ENCODE results near the gene SLC39A10. TPM values are rescaled to one million over a fixed set of nuclear protein-coding genes. Genes with fewer than 3 reads are reported as not detected.

Gene SLC39A10
- total RNA-seq, 1 experiment from 2014 or later: 167 TPM

DNA sequence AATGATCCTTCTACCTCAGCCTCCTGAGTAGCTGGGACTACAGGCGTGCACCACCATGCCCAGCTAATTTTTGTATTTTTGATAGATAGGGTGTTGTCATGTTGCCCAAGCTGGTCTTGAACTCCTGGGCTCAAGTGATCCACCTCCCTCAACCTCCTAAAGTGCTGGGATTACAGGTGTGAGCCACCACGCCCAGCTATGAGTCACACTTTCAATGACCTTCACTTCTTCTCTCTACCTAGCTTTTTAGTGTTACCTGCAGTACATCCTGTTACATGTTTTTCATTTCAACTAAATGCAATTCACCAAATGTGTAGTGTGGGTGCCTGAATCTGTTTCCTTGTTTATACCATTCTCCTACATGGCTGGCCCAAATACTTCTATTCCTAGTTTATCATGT lies 64.0 kb downstream of the SLC39A10 start:
- no peak for DNase-seq (ENCODE audit: low spot score)
- Mint-ChIP-seq H3K36me3 (peaks cover 42% of the 10 kb centered on the region), H3K27ac (peak overlapping the region; percentile 64), H3K4me3 (no peak overlapping the region), H3K27me3 (ENCODE audit: low read depth) (no peaks in the 10 kb centered on the region), H3K9me3 (no peaks in the 10 kb centered on the region), H3K4me1 (peaks cover 39% of the 10 kb centered on the region)
- CTCF ChIA-PET: interaction anchor here (0.6 to 1.5 kb wide), 2 partner anchors 31 to 48 kb away, joined by 3 read pairs; no protein-coding TSS in a partner anchor
- no peak for ATAC-seq
- TF ChIP-seq HMGA2 (CRISPR knock-in tag; IDR thresholded peaks at IDR 0.05): no peak
- TF ChIP-seq FOXK1 (CRISPR knock-in tag; IDR thresholded peaks at IDR 0.05): no peak
- TF ChIP-seq ATF1 (CRISPR knock-in tag; IDR thresholded peaks at IDR 0.05): no peak
- TF ChIP-seq, protein P1, sequence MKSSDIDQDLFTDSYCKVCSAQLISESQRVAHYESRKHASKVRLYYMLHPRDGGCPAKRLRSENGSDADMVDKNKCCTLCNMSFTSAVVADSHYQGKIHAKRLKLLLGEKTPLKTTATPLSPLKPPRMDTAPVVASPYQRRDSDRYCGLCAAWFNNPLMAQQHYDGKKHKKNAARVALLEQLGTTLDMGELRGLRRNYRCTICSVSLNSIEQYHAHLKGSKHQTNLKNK (CRISPR knock-in tag; IDR thresholded peaks at IDR 0.05): no peak
- no peak for TF ChIP-seq MYBL2 (CRISPR knock-in tag; IDR thresholded peaks at IDR 0.05)
- TF ChIP-seq, protein P2, sequence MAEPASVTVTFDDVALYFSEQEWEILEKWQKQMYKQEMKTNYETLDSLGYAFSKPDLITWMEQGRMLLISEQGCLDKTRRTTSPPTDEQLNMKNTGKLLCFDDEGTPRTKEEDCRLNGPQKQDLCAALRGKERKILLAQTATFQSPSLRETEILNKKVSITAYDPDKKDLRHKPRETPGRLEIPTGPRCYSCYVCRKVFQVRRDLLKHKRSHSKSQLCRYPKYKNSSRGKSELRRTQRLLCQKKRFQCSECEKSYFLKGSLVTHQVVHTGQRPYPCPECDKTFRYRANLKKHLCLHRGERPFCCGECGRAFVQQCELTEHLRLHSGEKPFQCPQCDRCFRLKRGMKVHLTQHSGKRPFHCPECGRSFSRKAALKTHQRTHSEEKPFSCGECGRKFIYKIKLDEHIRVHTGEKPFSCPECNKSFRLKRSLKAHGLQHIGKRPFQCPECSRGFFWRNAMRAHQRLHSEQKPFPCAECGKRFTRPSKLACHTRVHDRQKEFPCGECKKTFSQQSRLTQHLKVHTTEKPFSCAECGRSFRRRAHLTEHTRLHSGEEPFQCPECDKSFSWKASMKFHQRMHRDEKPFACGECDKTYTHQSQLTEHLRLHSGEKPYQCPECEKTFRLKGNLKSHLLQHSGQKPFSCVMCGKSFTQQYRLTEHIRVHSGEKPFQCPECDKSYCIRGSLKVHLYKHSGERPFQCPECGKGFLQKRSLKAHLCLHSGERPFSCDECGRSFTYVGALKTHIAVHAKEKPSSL (CRISPR knock-in tag; conservative IDR thresholded peaks at IDR 0.05): no peak
- TF ChIP-seq, protein P3, sequence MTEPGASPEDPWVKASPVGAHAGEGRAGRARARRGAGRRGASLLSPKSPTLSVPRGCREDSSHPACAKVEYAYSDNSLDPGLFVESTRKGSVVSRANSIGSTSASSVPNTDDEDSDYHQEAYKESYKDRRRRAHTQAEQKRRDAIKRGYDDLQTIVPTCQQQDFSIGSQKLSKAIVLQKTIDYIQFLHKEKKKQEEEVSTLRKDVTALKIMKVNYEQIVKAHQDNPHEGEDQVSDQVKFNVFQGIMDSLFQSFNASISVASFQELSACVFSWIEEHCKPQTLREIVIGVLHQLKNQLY (CRISPR knock-in tag; IDR thresholded peaks at IDR 0.05): no peak
- TF ChIP-seq, protein P4, sequence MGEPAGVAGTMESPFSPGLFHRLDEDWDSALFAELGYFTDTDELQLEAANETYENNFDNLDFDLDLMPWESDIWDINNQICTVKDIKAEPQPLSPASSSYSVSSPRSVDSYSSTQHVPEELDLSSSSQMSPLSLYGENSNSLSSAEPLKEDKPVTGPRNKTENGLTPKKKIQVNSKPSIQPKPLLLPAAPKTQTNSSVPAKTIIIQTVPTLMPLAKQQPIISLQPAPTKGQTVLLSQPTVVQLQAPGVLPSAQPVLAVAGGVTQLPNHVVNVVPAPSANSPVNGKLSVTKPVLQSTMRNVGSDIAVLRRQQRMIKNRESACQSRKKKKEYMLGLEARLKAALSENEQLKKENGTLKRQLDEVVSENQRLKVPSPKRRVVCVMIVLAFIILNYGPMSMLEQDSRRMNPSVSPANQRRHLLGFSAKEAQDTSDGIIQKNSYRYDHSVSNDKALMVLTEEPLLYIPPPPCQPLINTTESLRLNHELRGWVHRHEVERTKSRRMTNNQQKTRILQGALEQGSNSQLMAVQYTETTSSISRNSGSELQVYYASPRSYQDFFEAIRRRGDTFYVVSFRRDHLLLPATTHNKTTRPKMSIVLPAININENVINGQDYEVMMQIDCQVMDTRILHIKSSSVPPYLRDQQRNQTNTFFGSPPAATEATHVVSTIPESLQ (CRISPR knock-in tag; IDR thresholded peaks at IDR 0.05): no peak
- TF ChIP-seq, protein P5, sequence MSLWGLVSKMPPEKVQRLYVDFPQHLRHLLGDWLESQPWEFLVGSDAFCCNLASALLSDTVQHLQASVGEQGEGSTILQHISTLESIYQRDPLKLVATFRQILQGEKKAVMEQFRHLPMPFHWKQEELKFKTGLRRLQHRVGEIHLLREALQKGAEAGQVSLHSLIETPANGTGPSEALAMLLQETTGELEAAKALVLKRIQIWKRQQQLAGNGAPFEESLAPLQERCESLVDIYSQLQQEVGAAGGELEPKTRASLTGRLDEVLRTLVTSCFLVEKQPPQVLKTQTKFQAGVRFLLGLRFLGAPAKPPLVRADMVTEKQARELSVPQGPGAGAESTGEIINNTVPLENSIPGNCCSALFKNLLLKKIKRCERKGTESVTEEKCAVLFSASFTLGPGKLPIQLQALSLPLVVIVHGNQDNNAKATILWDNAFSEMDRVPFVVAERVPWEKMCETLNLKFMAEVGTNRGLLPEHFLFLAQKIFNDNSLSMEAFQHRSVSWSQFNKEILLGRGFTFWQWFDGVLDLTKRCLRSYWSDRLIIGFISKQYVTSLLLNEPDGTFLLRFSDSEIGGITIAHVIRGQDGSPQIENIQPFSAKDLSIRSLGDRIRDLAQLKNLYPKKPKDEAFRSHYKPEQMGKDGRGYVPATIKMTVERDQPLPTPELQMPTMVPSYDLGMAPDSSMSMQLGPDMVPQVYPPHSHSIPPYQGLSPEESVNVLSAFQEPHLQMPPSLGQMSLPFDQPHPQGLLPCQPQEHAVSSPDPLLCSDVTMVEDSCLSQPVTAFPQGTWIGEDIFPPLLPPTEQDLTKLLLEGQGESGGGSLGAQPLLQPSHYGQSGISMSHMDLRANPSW (CRISPR knock-in tag; conservative IDR thresholded peaks at IDR 0.05; ENCODE audit: low read depth): no peak
- no peak for TF ChIP-seq RORB (CRISPR knock-in tag; IDR thresholded peaks at IDR 0.05)
- no peak for TF ChIP-seq TEAD4 (CRISPR knock-in tag; IDR thresholded peaks at IDR 0.05)
- TF ChIP-seq ZNF671 (CRISPR knock-in tag; IDR thresholded peaks at IDR 0.05): no peak
- TF ChIP-seq, protein P6, sequence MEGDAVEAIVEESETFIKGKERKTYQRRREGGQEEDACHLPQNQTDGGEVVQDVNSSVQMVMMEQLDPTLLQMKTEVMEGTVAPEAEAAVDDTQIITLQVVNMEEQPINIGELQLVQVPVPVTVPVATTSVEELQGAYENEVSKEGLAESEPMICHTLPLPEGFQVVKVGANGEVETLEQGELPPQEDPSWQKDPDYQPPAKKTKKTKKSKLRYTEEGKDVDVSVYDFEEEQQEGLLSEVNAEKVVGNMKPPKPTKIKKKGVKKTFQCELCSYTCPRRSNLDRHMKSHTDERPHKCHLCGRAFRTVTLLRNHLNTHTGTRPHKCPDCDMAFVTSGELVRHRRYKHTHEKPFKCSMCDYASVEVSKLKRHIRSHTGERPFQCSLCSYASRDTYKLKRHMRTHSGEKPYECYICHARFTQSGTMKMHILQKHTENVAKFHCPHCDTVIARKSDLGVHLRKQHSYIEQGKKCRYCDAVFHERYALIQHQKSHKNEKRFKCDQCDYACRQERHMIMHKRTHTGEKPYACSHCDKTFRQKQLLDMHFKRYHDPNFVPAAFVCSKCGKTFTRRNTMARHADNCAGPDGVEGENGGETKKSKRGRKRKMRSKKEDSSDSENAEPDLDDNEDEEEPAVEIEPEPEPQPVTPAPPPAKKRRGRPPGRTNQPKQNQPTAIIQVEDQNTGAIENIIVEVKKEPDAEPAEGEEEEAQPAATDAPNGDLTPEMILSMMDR (IDR thresholded peaks at IDR 0.05): no peak
- TF ChIP-seq, protein P7, sequence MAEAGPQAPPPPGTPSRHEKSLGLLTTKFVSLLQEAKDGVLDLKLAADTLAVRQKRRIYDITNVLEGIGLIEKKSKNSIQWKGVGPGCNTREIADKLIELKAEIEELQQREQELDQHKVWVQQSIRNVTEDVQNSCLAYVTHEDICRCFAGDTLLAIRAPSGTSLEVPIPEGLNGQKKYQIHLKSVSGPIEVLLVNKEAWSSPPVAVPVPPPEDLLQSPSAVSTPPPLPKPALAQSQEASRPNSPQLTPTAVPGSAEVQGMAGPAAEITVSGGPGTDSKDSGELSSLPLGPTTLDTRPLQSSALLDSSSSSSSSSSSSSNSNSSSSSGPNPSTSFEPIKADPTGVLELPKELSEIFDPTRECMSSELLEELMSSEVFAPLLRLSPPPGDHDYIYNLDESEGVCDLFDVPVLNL (CRISPR knock-in tag; IDR thresholded peaks at IDR 0.05; ENCODE audit: borderline replicate concordance, low read depth): no peak
- TF ChIP-seq ESRRA (CRISPR knock-in tag; IDR thresholded peaks at IDR 0.05; ENCODE audit: borderline replicate concordance): no peak
- TF ChIP-seq, protein P8, sequence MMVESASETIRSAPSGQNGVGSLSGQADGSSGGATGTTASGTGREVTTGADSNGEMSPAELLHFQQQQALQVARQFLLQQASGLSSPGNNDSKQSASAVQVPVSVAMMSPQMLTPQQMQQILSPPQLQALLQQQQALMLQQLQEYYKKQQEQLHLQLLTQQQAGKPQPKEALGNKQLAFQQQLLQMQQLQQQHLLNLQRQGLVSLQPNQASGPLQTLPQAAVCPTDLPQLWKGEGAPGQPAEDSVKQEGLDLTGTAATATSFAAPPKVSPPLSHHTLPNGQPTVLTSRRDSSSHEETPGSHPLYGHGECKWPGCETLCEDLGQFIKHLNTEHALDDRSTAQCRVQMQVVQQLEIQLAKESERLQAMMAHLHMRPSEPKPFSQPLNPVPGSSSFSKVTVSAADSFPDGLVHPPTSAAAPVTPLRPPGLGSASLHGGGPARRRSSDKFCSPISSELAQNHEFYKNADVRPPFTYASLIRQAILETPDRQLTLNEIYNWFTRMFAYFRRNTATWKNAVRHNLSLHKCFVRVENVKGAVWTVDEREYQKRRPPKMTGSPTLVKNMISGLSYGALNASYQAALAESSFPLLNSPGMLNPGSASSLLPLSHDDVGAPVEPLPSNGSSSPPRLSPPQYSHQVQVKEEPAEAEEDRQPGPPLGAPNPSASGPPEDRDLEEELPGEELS (CRISPR knock-in tag; IDR thresholded peaks at IDR 0.05): no peak
- no peak for TF ChIP-seq CBFB (CRISPR knock-in tag; IDR thresholded peaks at IDR 0.05; ENCODE audit: low read depth)
- POLR2A ChIA-PET: no interaction called here
